NCI-H2081 treated with DMSO at 0.1 percent for 48 hours (cell line): ENCODE results near the gene DOCK10.

Source experiments
- DNase-seq: peaks from one replicate; lab custom pipeline; 2025; lab: John Stamatoyannopoulos, UW

Gene DOCK10

DNA sequence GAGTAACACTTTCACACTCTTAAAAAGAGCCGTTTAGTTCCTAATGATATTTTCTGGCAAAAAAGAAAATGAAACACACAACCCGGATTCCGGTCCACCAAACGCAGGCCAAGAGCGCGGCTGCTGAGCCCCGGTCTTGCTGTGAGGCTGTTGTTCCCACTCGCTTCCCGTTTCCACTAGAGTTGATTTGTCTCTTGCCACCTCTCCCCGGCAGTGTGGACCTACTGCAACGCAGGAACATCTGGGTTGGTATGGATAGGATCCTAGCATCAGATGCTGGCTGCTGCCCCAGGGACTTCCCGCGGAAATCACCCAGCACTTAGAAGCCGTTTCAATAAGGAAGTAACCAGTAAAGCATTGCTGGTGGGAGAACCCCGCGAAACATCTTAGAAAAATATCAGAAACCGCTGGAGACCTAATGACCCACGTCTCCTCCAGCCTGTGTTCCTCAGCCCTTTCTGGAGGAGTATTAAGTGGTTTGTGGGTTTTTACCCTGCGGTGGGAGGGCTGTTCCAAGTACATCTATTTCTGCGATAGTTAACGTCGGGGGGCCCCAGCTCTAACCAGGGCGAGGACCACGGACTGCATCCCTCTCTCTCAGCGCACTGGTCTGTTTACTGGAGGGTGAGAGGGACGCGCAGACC, 939 bp downstream of the DOCK10 start:
- no peak for DNase-seq

DNA sequence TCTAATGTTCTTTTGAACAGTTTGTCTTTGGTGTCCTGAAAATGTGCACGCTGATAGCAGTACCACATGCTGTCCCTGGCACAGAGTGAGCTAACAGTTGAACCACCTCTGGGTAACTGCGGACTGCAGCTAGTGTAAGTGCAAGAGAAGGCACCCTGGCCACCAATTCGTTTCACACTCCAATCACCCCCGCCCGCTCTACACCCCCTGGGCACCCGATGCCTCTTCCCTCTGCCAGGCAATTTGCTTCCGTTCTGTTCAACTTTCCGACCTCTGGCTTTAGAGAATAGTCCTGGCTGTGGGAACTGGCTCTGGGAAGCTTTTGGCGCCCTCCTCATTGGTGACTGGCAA, 1.4 kb downstream of the DOCK10 start:
- DNase-seq: no peak

- DNase-seq: no peak
These were observed 2.1 kb downstream of the DOCK10 start for GRCh38 chr2:225040142-225040541.

- no peak for DNase-seq
These were observed 4.1 kb downstream of the DOCK10 start for GRCh38 chr2:225038231-225038523.

GRCh38 chr2:225037415-225038230, 4.6 kb downstream of the DOCK10 start:
- DNase-seq: no peak

DNA sequence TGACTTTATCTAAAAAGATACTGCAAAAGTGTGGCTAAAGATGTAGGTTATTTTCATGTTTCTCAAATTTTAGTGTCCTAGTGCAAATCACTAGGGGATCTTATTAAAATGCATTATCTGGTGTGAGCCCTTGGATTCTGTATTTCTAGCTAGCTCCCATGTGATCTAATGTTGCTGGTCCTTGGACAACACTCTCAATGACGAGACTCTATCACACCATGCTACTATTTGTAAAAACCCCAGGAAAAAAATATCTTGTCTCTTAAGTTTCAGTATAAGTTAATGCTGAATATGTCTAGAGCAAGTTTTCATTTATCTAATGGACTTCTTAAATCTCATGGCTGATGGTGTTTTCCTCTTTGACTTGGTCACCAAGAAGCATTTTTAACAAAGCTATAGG, 5.8 kb downstream of the DOCK10 start:
- no peak for DNase-seq

GRCh38 chr2:225033440-225034318, 8.6 kb downstream of the DOCK10 start:
- no peak for DNase-seq

DNA sequence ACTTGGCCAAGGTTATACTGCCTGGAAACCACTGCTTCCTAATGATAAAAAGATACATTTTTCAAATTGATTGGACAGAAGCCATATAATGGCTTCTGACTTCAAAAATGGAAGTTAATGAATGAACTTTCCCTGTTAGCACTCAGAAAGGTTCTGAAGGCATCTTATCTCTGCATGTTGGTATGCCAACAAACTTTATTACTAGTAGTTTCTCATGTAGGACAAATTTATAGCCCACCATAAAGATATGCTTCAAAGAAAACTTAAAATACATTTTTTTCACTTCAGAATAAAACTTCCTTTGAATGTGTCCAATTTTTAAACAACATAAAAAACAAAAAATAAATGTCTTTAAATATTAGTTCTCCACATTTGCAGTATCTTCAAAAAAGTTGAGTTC, 10.0 kb downstream of the DOCK10 start:
- no peak for DNase-seq

- no peak for DNase-seq
These were observed 10.7 kb downstream of the DOCK10 start for GRCh38 chr2:225031599-225031998.

GRCh38 chr2:225030893-225031292, 11.4 kb downstream of the DOCK10 start:
- DNase-seq: no peak

- DNase-seq: no peak
These were observed 12.1 kb downstream of the DOCK10 start for GRCh38 chr2:225030203-225030602.

DNA sequence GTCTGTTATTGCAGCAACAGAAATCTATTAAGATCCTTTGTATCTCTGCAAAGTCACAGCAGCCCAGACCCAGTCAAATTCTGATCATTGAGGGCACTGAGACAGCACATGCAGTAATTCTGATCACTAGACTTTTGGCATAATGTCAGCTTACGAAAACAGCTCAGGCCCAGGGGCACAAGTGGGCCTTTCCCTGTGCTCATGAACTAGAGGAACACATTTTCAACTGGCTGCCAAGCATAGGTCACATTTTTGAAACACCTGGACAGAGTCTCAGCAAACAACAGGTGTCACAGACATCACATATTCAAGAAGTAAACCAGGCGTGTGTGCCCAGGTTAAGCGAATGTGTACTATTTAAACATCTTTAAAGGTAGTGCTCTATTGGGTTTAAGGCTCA, 13.7 kb downstream of the DOCK10 start:
- no peak for DNase-seq

DNA sequence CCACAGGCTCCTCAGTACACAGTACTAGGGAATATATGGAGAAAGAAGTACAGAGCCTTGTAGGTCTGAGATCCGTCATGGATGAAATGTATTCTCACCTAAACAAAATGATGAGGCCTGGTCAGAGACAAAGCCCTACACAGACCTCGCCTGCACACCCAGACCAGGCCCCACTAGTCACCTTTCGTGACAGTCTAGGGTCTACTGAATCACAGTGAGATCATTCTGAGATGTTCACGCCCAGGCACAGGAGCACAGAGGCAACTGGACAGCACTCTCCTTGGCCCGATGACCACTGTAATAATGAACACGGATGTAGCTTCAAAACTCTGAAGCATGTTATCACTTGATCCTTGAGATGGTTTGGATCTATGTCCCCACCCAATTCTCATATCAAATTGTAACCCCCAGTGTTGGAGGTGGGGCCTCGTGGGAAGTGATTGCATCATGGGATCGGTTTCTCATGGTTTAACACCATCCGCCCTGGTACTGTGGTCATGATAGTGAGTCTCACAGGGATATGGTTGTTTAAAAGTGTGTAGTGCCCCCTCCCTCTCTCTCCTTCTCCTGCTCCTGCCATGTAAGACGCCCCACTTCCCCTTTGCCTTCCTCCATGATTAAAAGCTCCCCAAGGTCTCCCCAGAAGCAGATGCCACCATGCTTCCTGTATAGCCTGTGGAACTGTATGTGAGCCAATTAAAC, 15.1 kb downstream of the DOCK10 start:
- DNase-seq: no peak

GRCh38 chr2:225025917-225026571, 16.2 kb downstream of the DOCK10 start:
- no peak for DNase-seq

DNA sequence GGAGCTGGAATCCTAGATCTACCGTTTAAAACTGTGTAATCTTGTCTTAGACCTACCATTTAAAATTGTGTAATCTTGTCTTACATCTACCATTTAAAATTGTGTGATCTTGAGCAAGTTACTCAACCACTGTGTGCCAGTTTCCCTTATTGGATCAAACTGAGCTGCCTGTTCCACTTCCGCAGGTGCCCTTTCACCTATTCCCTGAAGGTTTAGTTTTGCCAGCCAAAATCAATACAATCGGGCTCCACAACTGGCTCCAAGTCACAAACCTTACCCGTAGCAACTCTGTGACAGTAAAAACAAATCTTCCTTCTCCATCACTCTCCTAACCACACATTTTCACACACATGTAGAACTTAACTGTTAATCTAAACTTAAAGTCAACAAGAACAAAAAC, 20.1 kb downstream of the DOCK10 start:
- DNase-seq: no peak

GRCh38 chr2:225020168-225020849, 22.0 kb downstream of the DOCK10 start:
- no peak for DNase-seq

DNA sequence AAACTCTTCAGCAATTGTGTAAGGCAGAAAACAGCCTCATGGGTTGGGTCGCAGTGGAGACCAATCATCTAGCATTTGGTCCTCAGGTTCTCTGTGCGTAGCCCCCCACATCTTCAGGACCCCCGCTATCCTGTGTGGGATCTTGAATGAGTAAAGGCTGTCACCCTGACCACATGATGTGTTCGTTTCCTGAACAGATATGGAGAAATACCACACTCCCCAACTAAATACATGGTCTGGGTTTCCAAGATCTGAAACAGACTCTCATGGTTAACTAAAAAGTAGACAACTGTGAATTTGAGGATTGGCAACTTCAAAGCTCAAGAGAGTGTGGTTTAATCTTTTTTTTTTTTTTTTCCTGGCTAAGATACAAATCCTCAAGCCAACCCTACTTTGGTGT, 23.2 kb downstream of the DOCK10 start:
- no peak for DNase-seq

DNA sequence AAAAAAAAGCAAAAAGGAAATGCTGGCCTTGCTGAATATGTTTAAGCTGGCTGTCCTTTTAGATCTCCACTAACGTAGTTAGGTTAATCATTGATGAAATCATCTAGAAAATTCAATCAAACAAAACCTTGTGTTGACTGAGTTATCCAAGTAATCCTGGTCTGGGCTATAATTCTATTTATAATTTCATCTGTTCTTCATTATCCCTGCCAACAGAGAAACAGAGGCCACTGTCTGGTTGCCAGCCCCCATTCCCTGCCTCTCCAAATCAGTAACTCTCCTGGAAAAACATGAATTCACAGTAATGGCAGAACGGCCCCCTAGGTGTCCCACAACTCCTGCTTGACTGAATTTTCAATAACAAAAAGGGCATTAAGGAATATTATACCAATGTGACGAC, 24.6 kb downstream of the DOCK10 start:
- no peak for DNase-seq

DNA sequence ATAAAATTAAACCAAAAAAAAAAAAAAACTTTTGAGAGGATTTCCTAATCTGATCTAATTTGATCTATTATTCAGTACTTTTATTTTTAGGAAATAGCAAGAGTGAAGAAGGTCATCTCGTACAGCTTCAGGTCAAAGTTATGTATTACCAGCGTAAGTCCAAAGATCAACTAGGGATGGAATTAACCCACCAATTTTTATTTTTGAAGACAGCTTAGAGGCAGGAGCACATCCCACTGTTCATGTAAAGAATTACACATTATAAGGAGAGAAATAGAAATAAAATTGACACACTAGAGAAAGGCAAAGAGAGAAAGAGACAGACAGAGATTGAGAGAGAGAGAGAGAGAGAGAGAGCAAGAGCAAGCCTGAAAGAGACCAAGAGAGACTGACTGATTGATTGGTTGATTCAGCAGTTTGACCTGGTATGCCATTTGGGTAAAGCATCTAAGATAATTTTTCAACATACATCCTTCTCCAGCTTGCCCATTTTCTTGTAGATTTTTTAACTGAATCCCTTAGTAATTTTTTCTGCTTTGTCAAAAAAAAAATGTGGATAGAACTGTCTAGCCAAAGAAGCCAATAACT, 25.1 kb downstream of the DOCK10 start:
- DNase-seq: no peak

DNA sequence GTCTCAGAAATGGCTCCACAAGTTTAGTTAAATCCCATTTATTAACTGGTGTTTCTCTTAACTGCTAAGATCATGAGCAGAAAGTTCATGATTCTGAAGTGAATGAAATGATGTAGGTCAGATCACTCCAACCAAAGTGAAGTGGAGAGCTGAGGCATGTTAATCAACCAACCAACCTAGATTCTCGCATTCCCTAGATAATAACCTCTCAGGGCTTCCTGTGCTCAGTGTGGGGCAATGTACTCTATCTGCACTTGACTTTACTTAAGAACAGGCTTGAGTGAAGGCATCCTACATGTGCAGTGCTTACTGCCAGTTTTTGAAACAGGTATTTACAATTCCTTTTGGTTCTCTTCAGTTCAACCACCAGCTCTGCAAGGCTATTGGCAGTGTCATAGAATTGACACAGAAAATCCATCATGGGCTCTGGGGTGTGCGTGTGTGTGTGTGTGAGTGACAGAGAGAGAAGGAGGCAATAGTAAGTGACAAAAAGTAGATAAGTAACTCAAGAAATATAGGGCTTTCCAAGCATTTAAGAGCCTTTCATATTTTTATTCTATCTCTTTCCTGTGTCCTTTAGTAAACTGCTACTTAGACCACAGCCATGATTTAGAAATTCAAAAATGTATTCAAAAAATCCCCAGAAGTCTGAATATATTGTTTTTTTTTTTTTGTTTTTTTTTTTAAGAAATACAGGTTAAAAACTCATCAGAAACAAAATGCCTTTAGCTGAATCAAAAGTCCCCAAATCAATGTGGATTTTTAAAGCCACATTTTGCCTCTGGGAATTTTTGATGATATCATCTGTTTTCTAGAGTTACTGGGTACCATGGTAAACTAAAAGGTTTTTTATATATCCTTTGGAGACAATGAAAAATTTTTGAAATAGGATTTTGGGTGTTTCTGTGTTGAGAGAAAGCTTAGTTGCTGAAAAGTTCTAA, 28.6 kb downstream of the DOCK10 start:
- no peak for DNase-seq
